Mesendoderm (in vitro differentiated cells): ENCODE results near the gene DAB1.

Experiments used
- DNase-seq: peaks from one replicate; pipeline ENCODE4 v3.0.0; 2013
- H2AK5ac ChIP-seq: 2 replicates; pipeline ENCODE4 v1.6.1; 2013; ENCODE audit warnings: low read length, inconsistent platforms
- H2BK120ac ChIP-seq: 2 replicates; pipeline ENCODE4 v1.6.1; 2013; ENCODE audit warnings: low read depth, mild to moderate bottlenecking, low read length, moderate library complexity, mixed read lengths
- H2BK15ac ChIP-seq: replicated peaks from 2 replicates; pipeline ENCODE4 v1.6.1; 2013; ENCODE audit warnings: low read depth, mild to moderate bottlenecking, moderate library complexity
- H2BK5ac ChIP-seq: 2 replicates; pipeline ENCODE4 v1.6.1; 2013; ENCODE audit warnings: low read length, inconsistent platforms
- H3K18ac ChIP-seq: 2 replicates; pipeline ENCODE4 v1.6.1; 2013; ENCODE audit warnings: mild to moderate bottlenecking, low read length, mixed read lengths
- H3K23ac ChIP-seq: one replicate; pipeline ENCODE4 v1.6.1; 2013; ENCODE audit warnings: low read length
- H3K27ac ChIP-seq: 2 replicates; pipeline ENCODE4 v1.5.1; 2013; ENCODE audit warnings: low read depth, mild to moderate bottlenecking, inconsistent platforms, low read length, moderate library complexity
- H3K27me3 ChIP-seq: 2 replicates; pipeline ENCODE4 v1.6.1; 2013; ENCODE audit warnings: low read length, control low read depth, mild to moderate bottlenecking, inconsistent platforms; ENCODE audit not compliant: insufficient read depth, poor library complexity
- H3K36me3 ChIP-seq: 2 replicates; pipeline ENCODE4 v1.6.1; 2013; ENCODE audit warnings: low read length, inconsistent platforms; ENCODE audit not compliant: control insufficient read depth, insufficient read depth
- H3K4ac ChIP-seq: one replicate; pipeline ENCODE4 v1.6.1; 2013; ENCODE audit warnings: low read depth, mild to moderate bottlenecking, low read length, moderate library complexity
- H3K4me1 ChIP-seq: 2 replicates; pipeline ENCODE4 v1.6.1; 2013; ENCODE audit warnings: low read depth, low read length, inconsistent platforms; ENCODE audit not compliant: control insufficient read depth
- H3K4me2 ChIP-seq: 2 replicates; pipeline ENCODE4 v1.6.1; 2013; ENCODE audit warnings: low read length
- H3K4me3 ChIP-seq: 2 replicates; pipeline ENCODE4 v1.5.1; 2013; ENCODE audit warnings: mild to moderate bottlenecking, low read length
- H3K56ac ChIP-seq: one replicate; pipeline ENCODE4 v1.6.1; 2013; ENCODE audit warnings: low read length
- H3K79me1 ChIP-seq: 2 replicates; pipeline ENCODE4 v1.6.1; 2013; ENCODE audit warnings: low read length, inconsistent platforms
- H3K79me2 ChIP-seq: 2 replicates; pipeline ENCODE4 v1.6.1; 2013; ENCODE audit warnings: mild to moderate bottlenecking, low read length; ENCODE audit not compliant: control insufficient read depth, insufficient read depth
- H3K9ac ChIP-seq: 2 replicates; pipeline ENCODE4 v1.6.1; 2013; ENCODE audit warnings: low read length, inconsistent platforms
- H4K5ac ChIP-seq: one replicate; pipeline ENCODE4 v1.6.1; 2013; ENCODE audit warnings: low read length
- H4K8ac ChIP-seq: one replicate; pipeline ENCODE4 v1.6.1; 2013; ENCODE audit warnings: low read depth, mild to moderate bottlenecking, control low read depth, low read length, moderate library complexity
- WGBS: extraction: QIAGEN DNeasy Blood & Tissue Kit; methylation state at CpG from one replicate; pipeline ENCODE4 v1.1.7; 2013; ENCODE audit warnings: low lambda C conversion rate, missing lambda C conversion rate; ENCODE audit not compliant: insufficient coverage; ENCODE audit errors: extremely low coverage; 5-methylcytosine and 5-hydroxymethylcytosine counted together

DAB1 gene

DNA sequence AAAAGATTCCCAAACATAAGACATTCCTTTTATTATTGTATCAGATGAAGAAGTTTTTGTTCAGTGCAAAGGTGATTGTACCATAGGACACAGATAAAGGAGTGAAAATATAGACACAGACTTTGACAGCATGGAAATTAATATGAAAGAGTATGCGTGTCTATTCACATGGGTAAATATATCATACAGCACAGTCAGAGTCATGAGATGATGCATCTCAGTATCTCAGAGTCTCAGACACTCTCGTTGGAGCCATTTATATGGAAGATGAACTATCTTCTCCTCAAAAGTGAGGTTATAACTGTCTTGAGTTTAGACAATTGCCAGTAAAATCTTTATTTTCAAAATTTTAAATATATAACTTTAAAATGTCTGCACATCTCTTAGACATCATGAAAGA, 299.7 kb downstream of the DAB1 start:
- H3K36me3 ChIP-seq = no peaks in the 10 kb centered on the region
- H2BK15ac ChIP-seq = no peak overlapping the region
- DNase-seq = no peak
- H4K8ac ChIP-seq = no peak overlapping the region
- no peak overlapping the region for H3K4me3 ChIP-seq
- H3K27ac ChIP-seq = no peak overlapping the region
- H2BK5ac ChIP-seq = no peak overlapping the region
- H4K5ac ChIP-seq = no peak overlapping the region
- no peaks in the 10 kb centered on the region for H3K79me2 ChIP-seq
- no peak overlapping the region for H2AK5ac ChIP-seq
- H2BK120ac ChIP-seq = no peak overlapping the region
- H3K56ac ChIP-seq = no peak overlapping the region
- no peaks in the 10 kb centered on the region for H3K27me3 ChIP-seq
- H3K79me1 ChIP-seq = no peaks in the 10 kb centered on the region
- no peak overlapping the region for H3K18ac ChIP-seq
- no peak overlapping the region for H3K9ac ChIP-seq
- H3K4me2 ChIP-seq = no peak overlapping the region
- no CpG with 5 or more reads among the region's 2 CpGs for WGBS
- no peaks in the 10 kb centered on the region for H3K4me1 ChIP-seq
- H3K4ac ChIP-seq = no peak overlapping the region
- no peak overlapping the region for H3K23ac ChIP-seq

- no CpG with 5 or more reads among the region's 2 CpGs for WGBS
- Histone ChIP-seq H3K4me2 (no peak overlapping the region), H3K18ac (no peak overlapping the region), H3K9ac (no peak overlapping the region), H3K36me3 (no peaks in the 10 kb centered on the region), H4K8ac (no peak overlapping the region), H3K27ac (no peak overlapping the region), H3K4ac (no peak overlapping the region), H3K56ac (no peak overlapping the region), H3K79me2 (no peaks in the 10 kb centered on the region), H2AK5ac (no peak overlapping the region), H3K4me3 (no peak overlapping the region), H3K79me1 (no peaks in the 10 kb centered on the region), H3K27me3 (no peaks in the 10 kb centered on the region), H2BK15ac (no peak overlapping the region), H3K4me1 (no peaks in the 10 kb centered on the region), H4K5ac (no peak overlapping the region), H2BK5ac (no peak overlapping the region), H2BK120ac (no peak overlapping the region), H3K23ac (no peak overlapping the region)
- DNase-seq = no peak
Measured at GRCh38 chr1:57122031-57122430, 301.8 kb downstream of the DAB1 start.

GRCh38 chr1:57118948-57119603, 304.8 kb downstream of the DAB1 start:
- WGBS = no CpG with 5 or more reads among the region's 4 CpGs
- Histone ChIP-seq H3K36me3 (no peaks in the 10 kb centered on the region), H3K79me1 (no peaks in the 10 kb centered on the region), H3K79me2 (no peaks in the 10 kb centered on the region), H3K4me2 (no peak overlapping the region), H2BK15ac (no peak overlapping the region), H3K9ac (no peak overlapping the region), H3K56ac (no peak overlapping the region), H3K27me3 (no peaks in the 10 kb centered on the region), H3K4me3 (no peak overlapping the region), H3K18ac (no peak overlapping the region), H2BK5ac (no peak overlapping the region), H2AK5ac (no peak overlapping the region), H3K4ac (no peak overlapping the region), H3K23ac (no peak overlapping the region), H4K5ac (no peak overlapping the region), H3K27ac (no peak overlapping the region), H4K8ac (no peak overlapping the region), H3K4me1 (no peaks in the 10 kb centered on the region), H2BK120ac (no peak overlapping the region)
- DNase-seq = no peak

- H3K27me3 ChIP-seq = no peaks in the 10 kb centered on the region
- H4K5ac ChIP-seq = no peak overlapping the region
Measured at GRCh38 chr1:57117753-57118152, 306.1 kb downstream of the DAB1 start.

DNA sequence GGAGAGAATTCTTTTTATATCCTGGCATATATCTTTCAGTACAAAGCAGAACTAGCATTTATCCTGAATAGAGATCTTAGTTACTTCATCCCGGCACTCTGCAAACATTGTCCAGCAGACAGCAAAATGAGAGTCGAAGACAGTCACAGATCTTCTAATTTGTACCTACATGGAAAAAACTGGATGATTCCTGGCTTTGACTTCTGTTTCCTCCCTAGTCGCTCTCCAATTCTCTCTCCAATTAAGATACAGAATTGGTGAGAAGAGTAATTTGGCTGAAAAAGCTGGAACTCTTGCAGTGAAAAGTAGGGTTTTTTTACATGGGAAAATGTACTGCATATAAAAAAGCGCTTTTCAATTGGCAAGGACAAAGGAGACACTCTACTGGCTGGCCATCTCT, 307.0 kb downstream of the DAB1 start:
- no peak overlapping the region for H3K56ac ChIP-seq
- H2BK5ac ChIP-seq = no peak overlapping the region
- no peaks in the 10 kb centered on the region for H3K4me1 ChIP-seq
- no peaks in the 10 kb centered on the region for H3K27me3 ChIP-seq
- no peak overlapping the region for H2BK120ac ChIP-seq
- H3K27ac ChIP-seq = no peak overlapping the region
- H3K4ac ChIP-seq = no peak overlapping the region
- no peak for DNase-seq
- H3K9ac ChIP-seq = no peak overlapping the region
- H2AK5ac ChIP-seq = no peak overlapping the region
- no peak overlapping the region for H2BK15ac ChIP-seq
- no peaks in the 10 kb centered on the region for H3K79me1 ChIP-seq
- no peak overlapping the region for H3K23ac ChIP-seq
- no peak overlapping the region for H4K8ac ChIP-seq
- H3K18ac ChIP-seq = no peak overlapping the region
- no peak overlapping the region for H3K4me2 ChIP-seq
- H3K36me3 ChIP-seq = no peaks in the 10 kb centered on the region
- no peak overlapping the region for H3K4me3 ChIP-seq
- WGBS = no CpG with 5 or more reads among the region's 4 CpGs
- H4K5ac ChIP-seq = no peak overlapping the region
- no peaks in the 10 kb centered on the region for H3K79me2 ChIP-seq

More at GRCh38 chr1:57117753-57118152, 306.1 kb downstream of the DAB1 start:
- Histone ChIP-seq H2BK15ac (no peak overlapping the region), H3K4me1 (no peaks in the 10 kb centered on the region), H2BK5ac (no peak overlapping the region), H3K56ac (no peak overlapping the region), H2BK120ac (no peak overlapping the region), H3K79me1 (no peaks in the 10 kb centered on the region), H3K4me2 (no peak overlapping the region), H3K9ac (no peak overlapping the region), H3K27ac (no peak overlapping the region), H3K4me3 (no peak overlapping the region), H3K4ac (peak overlapping the region; percentile 31), H3K18ac (no peak overlapping the region), H3K79me2 (no peaks in the 10 kb centered on the region), H3K36me3 (no peaks in the 10 kb centered on the region), H3K23ac (no peak overlapping the region), H4K8ac (no peak overlapping the region), H2AK5ac (no peak overlapping the region)
- no CpG with 5 or more reads among the region's 1 CpG for WGBS
- no peak for DNase-seq

DNA sequence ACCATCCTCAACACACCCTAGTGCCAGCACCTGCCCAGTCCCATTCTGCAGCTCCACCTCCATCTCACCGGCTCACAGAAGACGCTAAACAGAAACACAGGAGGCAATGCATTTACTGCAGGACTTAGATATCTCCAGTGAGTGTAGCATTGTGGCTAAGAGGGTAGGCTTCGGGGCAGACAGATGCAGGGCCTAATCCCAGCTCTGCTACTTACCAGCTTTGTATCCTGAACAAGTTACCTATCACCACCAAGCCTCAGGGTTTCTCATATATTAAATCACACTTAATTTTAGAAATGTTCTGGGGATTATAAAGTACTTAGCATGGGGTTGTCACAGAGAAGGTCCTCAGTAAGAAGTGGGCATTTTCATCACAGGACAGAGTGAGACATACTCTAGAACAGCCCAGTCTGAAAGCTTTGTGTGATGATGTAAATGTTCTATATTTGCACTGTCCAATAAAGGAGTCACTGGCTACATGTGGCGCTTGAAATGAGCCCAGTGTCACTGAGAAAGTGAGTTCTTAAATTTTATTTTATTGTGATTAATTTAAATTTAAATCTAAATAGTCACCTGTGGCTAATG, 308.7 kb downstream of the DAB1 start:
- Histone ChIP-seq H3K27ac (no peak overlapping the region), H3K4me3 (no peak overlapping the region), H3K18ac (no peak overlapping the region), H3K79me1 (no peaks in the 10 kb centered on the region), H3K36me3 (no peaks in the 10 kb centered on the region), H2BK15ac (no peak overlapping the region), H4K5ac (no peak overlapping the region), H3K23ac (no peak overlapping the region), H3K9ac (no peak overlapping the region), H4K8ac (no peak overlapping the region), H3K4me2 (no peak overlapping the region), H2BK120ac (no peak overlapping the region), H3K27me3 (no peaks in the 10 kb centered on the region), H2BK5ac (no peak overlapping the region), H2AK5ac (no peak overlapping the region), H3K4ac (no peak overlapping the region), H3K56ac (no peak overlapping the region), H3K4me1 (no peaks in the 10 kb centered on the region), H3K79me2 (no peaks in the 10 kb centered on the region)
- no CpG with 5 or more reads among the region's 4 CpGs for WGBS
- DNase-seq = no peak
